Stimulated activated naive CD8-positive, alpha-beta T cell treated with anti-CD3 and anti-CD28 coated beads, Interleukin-15, amount 100 ng/mL, for 72 hours (primary cell): Measurements from ENCODE around the gene OR4F6.
"Not testable (repeated sequence)": the region's sequence is repeated elsewhere in the genome, so short reads cannot be mapped to it uniquely, and the experiment has no call there.

Source experiments
- ATAC-seq: fragments of 150-1000 bp; cut with Tn5 transposase; 2 replicates; pipeline ENCODE4 v1.10.0; 2021; ENCODE audit warnings: mild to moderate bottlenecking, moderate library complexity
- DNase-seq, 2 donors: peaks; one replicate each; pipeline ENCODE4 v3.0.0; 2021 to 2022
- H3K27ac Mint-ChIP-seq, 2 donors: one replicate each; pipeline ENCODE4 v1.8.0; 2022; ENCODE audit warnings: mild to moderate bottlenecking in 2 of 2, mixed read lengths in 2 of 2, moderate library complexity in 2 of 2
- H3K27me3 Mint-ChIP-seq: one replicate; pipeline ENCODE4 v1.8.0; 2022; ENCODE audit warnings: mixed read lengths
- H3K4me1 Mint-ChIP-seq: one replicate; pipeline ENCODE4 v1.8.0; 2022; ENCODE audit warnings: mild to moderate bottlenecking, mixed read lengths
- H3K4me3 Mint-ChIP-seq, 2 donors: one replicate each; pipeline ENCODE4 v1.8.0; 2022; ENCODE audit warnings: mild to moderate bottlenecking in 2 of 2, mixed read lengths in 2 of 2, moderate library complexity in 1 of 2
- H3K9me3 Mint-ChIP-seq, 2 donors: one replicate each; pipeline ENCODE4 v1.8.0; 2022; ENCODE audit warnings: mixed read lengths in 2 of 2

OR4F6 gene

GRCh38 chr15:101790748-101791147 is 12.6 kb upstream of the OR4F6 start:
- H3K4me3 Mint-ChIP-seq, H3K4me1 Mint-ChIP-seq, H3K27me3 Mint-ChIP-seq, H3K27ac Mint-ChIP-seq, H3K9me3 Mint-ChIP-seq, ATAC-seq, DNase-seq: not testable (repeated sequence)

DNA sequence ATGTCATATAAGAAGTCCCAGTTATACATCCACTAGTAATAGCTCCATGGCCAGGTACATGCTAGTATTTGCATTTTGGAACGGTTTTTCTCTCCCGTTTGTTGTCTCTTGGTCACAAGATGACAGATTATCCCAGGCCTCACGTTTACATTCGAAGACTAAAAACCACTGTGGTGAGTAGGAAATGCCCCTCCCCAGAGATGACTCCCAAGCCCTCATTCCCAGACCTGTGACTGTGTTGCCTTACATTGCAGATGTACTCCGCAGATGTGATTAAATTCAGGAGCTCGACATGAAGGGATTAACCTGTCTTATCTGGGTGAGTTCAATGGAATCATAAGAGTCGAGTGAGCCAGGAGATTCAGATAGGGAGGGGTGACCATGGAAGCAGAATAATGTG is 9.3 kb upstream of the OR4F6 start:
- H3K4me3 Mint-ChIP-seq, ATAC-seq, H3K4me1 Mint-ChIP-seq, DNase-seq, H3K27ac Mint-ChIP-seq, H3K9me3 Mint-ChIP-seq: not testable (repeated sequence)
- H3K27me3 Mint-ChIP-seq = peaks cover 14% of the 10 kb centered on the region

- Mint-ChIP-seq H3K9me3 (no peaks in the 10 kb centered on the region), H3K27me3 (peaks cover 14% of the 10 kb centered on the region), H3K27ac (no peak overlapping the region), H3K4me1 (no peaks in the 10 kb centered on the region), H3K4me3 (no peak overlapping the region)
- ATAC-seq = no peak
- DNase-seq = no peak
These were observed 7.9 kb upstream of the OR4F6 start for GRCh38 chr15:101795455-101795854.

- H3K4me3 Mint-ChIP-seq = no peak overlapping the region
- DNase-seq (no peak), ATAC-seq (no peak)
- H3K27me3 Mint-ChIP-seq = peaks cover 36% of the 10 kb centered on the region
- H3K9me3 Mint-ChIP-seq = no peaks in the 10 kb centered on the region
- H3K27ac Mint-ChIP-seq = no peak overlapping the region
- H3K4me1 Mint-ChIP-seq = no peaks in the 10 kb centered on the region
These were observed 3.6 kb upstream of the OR4F6 start for GRCh38 chr15:101799665-101800064.

DNA sequence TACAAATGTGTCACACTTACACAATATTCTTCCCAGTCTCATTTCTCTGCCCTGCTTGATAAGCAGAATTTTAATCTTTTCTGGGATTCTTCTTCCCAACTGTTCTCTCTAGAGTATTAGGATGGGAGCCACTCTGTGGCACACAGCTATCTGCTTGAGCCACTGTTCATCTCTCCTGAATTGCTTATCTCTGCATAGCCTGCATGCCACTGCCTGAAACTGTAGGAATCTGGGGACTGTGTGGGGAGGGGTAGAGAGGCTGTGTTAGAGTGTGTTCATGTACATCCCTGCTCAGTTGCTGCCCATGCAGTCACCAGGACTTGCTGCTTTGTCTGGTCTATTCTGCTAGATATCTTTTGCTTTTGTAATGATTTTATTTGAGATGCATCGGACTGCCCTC is 2.3 kb upstream of the OR4F6 start:
- Mint-ChIP-seq H3K4me3 (no peak overlapping the region), H3K4me1 (no peaks in the 10 kb centered on the region), H3K27me3 (peaks cover 43% of the 10 kb centered on the region), H3K9me3 (no peaks in the 10 kb centered on the region), H3K27ac (no peak overlapping the region)
- ATAC-seq (no peak), DNase-seq (no peak)

DNA sequence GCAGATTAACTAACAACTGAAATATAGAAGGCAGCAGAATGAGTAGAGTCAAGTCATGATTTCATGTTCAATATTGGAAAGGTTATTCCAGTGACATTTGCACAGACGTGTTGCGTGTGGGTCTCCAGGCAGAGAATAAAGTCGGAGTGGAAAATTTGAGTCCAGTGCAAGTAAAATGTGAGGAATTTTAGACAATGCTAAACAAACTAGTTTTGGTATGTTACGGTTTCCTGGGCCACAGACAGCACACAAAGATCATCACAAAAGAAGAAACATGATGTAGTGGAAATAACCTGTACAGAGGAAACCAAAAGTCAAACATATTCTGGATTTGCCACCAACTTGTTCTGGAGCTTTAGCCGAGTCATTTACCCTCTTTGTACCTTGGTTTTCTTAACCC is 367 bp downstream of the OR4F6 start:
- no peak for DNase-seq
- H3K4me1 Mint-ChIP-seq = no peaks in the 10 kb centered on the region
- ATAC-seq = no peak
- H3K9me3 Mint-ChIP-seq = no peaks in the 10 kb centered on the region
- H3K27me3 Mint-ChIP-seq = peaks cover 39% of the 10 kb centered on the region
- no peak overlapping the region for H3K27ac Mint-ChIP-seq
- no peak overlapping the region for H3K4me3 Mint-ChIP-seq

- Mint-ChIP-seq H3K4me3 (no peak overlapping the region), H3K9me3 (no peaks in the 10 kb centered on the region), H3K27ac (no peak overlapping the region), H3K4me1 (no peaks in the 10 kb centered on the region), H3K27me3 (peaks cover 39% of the 10 kb centered on the region)
- DNase-seq = no peak
- ATAC-seq = no peak
These were observed 1.1 kb downstream of the OR4F6 start for GRCh38 chr15:101804375-101804774.

- Mint-ChIP-seq H3K27me3 (peaks cover 39% of the 10 kb centered on the region), H3K9me3 (no peaks in the 10 kb centered on the region), H3K4me1 (no peaks in the 10 kb centered on the region), H3K4me3 (no peak overlapping the region), H3K27ac (no peak overlapping the region)
- DNase-seq (no peak), ATAC-seq (no peak)
These were observed 1.6 kb downstream of the OR4F6 start for GRCh38 chr15:101804941-101805340.

DNA sequence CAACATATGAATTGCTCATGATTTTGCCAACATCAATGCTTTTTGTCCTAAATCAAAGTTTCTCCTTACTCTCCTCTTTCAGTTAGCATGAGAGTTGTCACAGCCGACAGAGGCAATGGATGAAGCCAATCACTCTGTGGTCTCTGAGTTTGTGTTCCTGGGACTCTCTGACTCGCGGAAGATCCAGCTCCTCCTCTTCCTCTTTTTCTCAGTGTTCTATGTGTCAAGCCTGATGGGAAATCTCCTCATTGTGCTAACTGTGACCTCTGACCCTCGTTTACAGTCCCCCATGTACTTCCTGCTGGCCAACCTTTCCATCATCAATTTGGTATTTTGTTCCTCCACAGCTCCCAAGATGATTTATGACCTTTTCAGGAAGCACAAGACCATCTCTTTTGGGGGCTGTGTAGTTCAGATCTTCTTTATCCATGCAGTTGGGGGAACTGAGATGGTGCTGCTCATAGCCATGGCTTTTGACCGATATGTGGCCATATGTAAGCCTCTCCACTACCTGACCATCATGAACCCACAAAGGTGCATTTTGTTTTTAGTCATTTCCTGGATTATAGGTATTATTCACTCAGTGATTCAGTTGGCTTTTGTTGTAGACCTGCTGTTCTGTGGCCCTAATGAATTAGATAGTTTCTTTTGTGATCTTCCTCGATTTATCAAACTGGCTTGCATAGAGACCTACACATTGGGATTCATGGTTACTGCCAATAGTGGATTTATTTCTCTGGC is 2.5 kb downstream of the OR4F6 start:
- ATAC-seq (no peak), DNase-seq (no peak)
- Mint-ChIP-seq H3K4me1 (no peaks in the 10 kb centered on the region), H3K27me3 (peaks cover 44% of the 10 kb centered on the region), H3K27ac (no peak overlapping the region), H3K9me3 (no peaks in the 10 kb centered on the region), H3K4me3 (no peak overlapping the region)

GRCh38 chr15:101807345-101807945 is 4.1 kb downstream of the OR4F6 start:
- DNase-seq (no peak), ATAC-seq (no peak)
- peaks cover 46% of the 10 kb centered on the region for H3K27me3 Mint-ChIP-seq
- no peak overlapping the region for H3K4me3 Mint-ChIP-seq
- no peaks in the 10 kb centered on the region for H3K4me1 Mint-ChIP-seq
- no peak overlapping the region for H3K27ac Mint-ChIP-seq
- H3K9me3 Mint-ChIP-seq = no peaks in the 10 kb centered on the region

DNA sequence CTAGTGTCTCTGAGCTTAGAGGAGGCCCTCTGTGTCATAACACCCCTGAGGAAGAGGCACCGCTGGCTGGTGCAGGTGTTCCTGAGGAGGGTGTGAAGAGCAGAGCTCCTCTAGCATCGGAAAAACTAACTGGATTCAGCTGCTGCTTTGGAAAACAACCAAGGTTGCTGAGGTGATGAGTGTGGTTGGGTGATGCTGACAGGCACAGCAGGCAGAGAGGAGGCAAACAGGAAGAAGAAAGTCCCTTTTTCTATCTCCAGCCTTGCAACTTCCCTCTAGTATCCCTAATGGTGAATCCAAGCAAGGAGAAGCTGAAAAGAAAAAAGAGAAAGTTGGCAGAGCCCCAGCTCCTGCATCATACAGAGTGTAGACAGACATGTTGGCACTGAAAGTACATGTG is 4.9 kb downstream of the OR4F6 start:
- Mint-ChIP-seq H3K4me1 (no peaks in the 10 kb centered on the region), H3K4me3 (no peak overlapping the region), H3K27ac (no peak overlapping the region), H3K9me3 (no peaks in the 10 kb centered on the region), H3K27me3 (peaks cover 51% of the 10 kb centered on the region)
- no peak for DNase-seq
- no peak for ATAC-seq

DNA sequence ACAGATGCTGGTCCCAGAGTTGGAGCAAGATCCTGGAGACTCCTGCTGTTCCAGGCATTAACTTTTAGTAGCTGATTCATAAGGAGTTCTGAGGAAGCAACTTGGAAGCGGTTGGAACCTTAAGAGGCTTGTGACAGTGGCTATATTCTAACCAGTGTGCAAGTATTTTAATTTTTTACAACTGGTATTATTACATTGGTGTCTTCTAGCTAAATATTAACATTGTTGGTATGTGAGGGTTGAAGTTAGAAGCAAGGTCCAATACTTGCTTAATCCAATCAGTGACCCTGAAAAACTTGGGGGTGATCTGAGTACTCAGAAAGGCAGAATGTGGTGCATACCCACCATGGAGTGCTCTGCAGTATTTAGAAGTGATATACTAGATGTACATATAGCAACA is 7.1 kb downstream of the OR4F6 start:
- ATAC-seq (no peak), DNase-seq (no peak)
- Mint-ChIP-seq H3K9me3 (no peaks in the 10 kb centered on the region), H3K27ac (no peak overlapping the region), H3K4me3 (no peak overlapping the region), H3K4me1 (no peaks in the 10 kb centered on the region), H3K27me3 (peaks cover 50% of the 10 kb centered on the region)

- no peak overlapping the region for H3K27ac Mint-ChIP-seq
- no peak overlapping the region for H3K4me3 Mint-ChIP-seq
- peaks cover 50% of the 10 kb centered on the region for H3K27me3 Mint-ChIP-seq
- H3K4me1 Mint-ChIP-seq = no peaks in the 10 kb centered on the region
- no peak for DNase-seq
- no peak for ATAC-seq
- no peaks in the 10 kb centered on the region for H3K9me3 Mint-ChIP-seq
These were observed 7.6 kb downstream of the OR4F6 start for GRCh38 chr15:101810876-101811275.

DNA sequence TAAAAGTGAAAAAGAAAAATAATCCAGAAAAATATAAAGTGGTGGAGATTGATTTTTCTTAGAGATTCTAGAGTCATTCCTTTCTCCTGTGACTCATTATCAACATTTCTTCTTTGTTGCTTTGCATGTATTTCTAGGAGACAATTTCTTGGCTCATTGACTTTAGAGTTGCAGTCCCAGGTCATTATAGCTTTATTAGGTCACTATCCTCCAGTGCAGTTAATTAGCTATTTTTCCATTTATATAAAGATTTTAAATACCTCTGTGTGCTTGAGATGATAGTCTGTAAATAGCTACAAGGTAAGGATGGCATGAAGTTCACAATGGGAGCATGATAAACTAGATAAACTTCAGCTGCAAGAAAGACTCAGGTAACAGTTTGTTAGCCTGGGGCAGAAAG is 8.6 kb downstream of the OR4F6 start, which contains the start of gene OR4F15:
OR4F15 (plus strand) TSS at position 301 of the 400 bp plus-strand sequence. CDS start 5,985 bp downstream, outside the sequence.
- DNase-seq = no peak
- Mint-ChIP-seq H3K9me3 (no peaks in the 10 kb centered on the region), H3K4me3 (no peak within 1 kb of the TSS), H3K27ac (no peak within 1 kb of the TSS), H3K4me1 (no peaks in the 10 kb centered on the region), H3K27me3 (peaks cover 49% of the 10 kb centered on the region)
- ATAC-seq = no peak

DNA sequence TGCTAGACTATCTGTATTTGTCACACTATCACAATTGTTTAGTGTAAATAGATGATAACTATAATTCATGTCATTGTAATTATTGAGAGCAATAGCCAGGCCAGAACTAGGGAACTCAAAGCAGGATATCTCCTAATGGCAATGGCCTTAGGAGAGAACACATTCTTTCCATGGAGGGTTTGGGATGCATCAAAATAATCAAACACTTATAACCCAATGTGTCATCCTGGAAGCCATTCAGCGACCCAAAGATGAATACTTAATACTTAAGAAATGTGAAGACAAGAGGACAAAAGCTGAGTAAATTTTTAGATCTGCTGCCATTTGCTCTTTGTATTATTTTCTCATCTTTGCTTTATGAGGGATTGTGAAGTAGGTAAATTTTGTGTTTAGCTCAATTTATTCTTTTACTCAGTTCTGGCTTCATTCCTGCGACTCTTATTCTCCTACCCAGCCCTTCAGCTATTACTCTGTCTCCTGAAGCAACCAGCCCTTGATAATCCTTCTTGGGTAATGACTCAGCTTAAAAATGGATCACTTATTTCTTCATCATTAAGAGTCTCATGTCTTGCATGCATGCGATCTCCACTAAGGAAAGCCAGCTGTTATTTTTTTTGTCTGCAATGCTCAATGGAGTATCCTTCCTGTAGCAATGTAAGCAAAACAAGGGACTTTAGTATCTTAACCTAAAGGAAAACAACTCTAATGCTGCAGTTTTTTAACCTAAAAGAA is 10.7 kb downstream of the OR4F6 start:
- Mint-ChIP-seq H3K9me3 (no peaks in the 10 kb centered on the region), H3K4me1 (no peaks in the 10 kb centered on the region), H3K27me3 (peaks cover 63% of the 10 kb centered on the region), H3K27ac (no peak overlapping the region), H3K4me3 (no peak overlapping the region)
- no peak for DNase-seq
- ATAC-seq = no peak

- H3K27ac Mint-ChIP-seq = no peak overlapping the region
- H3K4me1 Mint-ChIP-seq = no peaks in the 10 kb centered on the region
- no peak for DNase-seq
- no peak for ATAC-seq
- H3K9me3 Mint-ChIP-seq = no peaks in the 10 kb centered on the region
- H3K27me3 Mint-ChIP-seq = peaks cover 60% of the 10 kb centered on the region
- H3K4me3 Mint-ChIP-seq = no peak overlapping the region
These were observed 17.5 kb downstream of the OR4F6 start for GRCh38 chr15:101820781-101821180.
